GM18868 (cell line): ENCODE results near the gene ENTPD8.
"Not testable (repeated sequence)": the region's sequence is repeated elsewhere in the genome, so short reads cannot be mapped to it uniquely, and the experiment has no call there.

Experiments
- ATAC-seq: cut with Tn5 transposase; IDR thresholded peaks from one replicate; pipeline ENCODE4 v1.9.1; 2021; ENCODE audit warnings: mild to moderate bottlenecking, moderate library complexity; ENCODE audit not compliant: unreplicated experiment

ENTPD8 gene

DNA sequence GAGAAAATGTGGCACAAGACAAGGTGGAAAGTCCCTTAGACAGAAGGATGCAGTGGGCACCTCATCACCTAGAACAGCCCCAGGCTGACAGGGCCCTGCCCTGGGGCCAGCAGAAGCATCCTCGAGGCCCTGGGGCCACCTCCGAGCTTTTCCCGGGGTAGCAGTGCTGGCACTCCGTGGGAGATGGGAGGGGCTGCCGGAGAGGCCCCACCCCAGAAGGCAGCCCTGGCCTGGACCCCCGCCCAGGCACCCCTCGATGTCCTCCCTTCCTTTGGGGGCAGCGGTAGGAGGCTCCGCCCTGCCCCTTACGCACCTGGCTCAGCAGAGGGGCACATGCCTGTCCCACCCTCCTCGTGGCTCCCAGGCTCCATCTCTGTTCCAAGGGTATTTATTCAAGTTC is 35.7 kb upstream of the ENTPD8 start:
- no peak for ATAC-seq

- ATAC-seq: no peak
These were observed 34.5 kb upstream of the ENTPD8 start for GRCh38 chr9:137475666-137476065.

DNA sequence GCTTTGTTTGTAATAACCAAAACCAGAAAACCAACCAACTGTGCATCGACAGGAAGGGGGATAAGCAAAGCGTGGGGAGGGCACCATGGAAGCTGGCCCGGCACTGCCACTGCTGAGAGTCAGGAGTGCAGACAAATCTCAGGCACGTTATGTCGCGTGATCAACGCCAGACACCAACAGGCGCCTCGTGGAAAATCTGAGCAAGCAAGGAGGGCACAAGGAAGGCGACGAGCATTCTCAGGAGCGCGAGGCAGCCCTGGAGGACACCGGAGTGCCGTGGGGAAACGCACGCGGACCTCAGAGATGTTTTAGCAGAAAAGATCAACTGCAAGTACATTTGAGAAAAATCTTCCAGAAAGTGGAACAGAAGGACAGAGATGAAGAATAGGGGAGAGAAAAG is 33.1 kb upstream of the ENTPD8 start:
- no peak for ATAC-seq

DNA sequence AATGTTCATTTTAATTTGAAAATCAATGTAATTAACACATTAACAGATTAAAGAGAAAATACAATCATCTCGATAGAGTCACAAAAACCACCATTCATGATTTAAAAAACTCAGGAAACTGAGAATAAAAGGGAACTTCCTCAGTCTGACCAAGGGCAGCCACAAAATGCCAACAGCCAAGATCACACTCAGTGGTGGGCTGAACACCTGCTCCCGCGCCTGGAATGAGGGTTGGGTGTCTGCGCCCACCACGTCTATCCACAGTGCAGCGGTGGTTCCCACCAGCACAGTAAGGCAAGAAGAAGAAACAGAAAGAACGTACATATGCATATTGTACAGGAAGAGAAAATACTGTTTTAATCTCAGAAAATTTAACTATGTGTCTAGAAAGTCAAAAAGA is 29.6 kb upstream of the ENTPD8 start:
- no peak for ATAC-seq

- ATAC-seq: no peak
These were observed 26.7 kb upstream of the ENTPD8 start for GRCh38 chr9:137467896-137468295.

DNA sequence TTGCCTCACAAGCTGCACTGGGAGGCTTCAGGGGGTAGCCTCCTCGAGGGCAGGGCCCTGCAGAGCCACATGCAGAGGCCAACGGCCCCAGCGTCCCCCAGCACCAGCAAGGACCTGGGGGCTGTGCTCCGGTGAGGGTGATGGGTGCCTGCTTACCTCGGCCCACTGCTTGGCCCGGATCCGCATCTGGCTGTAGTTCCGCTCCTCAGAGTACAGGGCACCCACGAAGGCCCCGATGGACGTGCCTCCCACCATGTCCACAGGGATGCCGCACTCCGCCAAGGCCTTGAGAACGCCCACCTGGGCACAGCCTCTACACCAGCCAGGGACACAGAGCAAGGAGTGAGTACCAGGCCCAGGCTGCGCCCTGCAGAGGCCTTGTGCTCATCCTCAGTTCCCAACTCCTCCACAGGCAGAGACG is 26.0 kb upstream of the ENTPD8 start:
- ATAC-seq: no peak

- ATAC-seq: not testable (repeated sequence)
These were observed 25.4 kb upstream of the ENTPD8 start for GRCh38 chr9:137466389-137467085.

DNA sequence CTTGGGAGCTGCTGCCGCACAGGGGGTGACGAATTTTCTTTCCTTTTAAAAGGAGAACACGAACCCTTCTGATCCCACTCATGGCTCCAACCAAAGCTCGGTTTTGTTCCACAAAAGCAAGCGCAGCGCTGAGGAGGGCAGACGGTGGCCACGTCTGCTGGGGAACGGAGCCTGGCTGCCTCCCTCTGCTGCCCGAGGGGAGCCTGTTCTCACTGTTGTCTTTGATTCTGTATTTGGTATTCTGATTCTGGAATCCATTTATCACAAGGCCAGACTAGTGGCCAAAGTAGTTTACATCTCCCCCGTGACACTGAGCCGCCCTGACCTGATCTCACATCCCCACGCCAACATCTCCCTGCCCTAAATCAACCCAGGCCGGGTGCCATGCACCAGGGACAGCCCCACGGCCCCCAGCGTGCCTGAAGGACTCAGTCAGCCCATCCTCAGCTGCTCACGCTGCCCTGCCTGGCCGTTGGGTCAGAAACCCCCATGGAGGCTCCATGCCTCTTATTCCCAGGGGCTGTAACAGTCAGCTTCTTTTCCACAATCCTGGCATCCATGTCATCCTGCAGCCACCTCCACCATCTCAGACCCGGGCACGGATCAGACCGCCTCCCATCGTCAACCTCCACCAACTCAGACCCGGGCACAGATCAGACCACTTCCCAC is 24.7 kb upstream of the ENTPD8 start:
- no peak for ATAC-seq

GRCh38 chr9:137465000-137465719 is 24.0 kb upstream of the ENTPD8 start:
- ATAC-seq: no peak

DNA sequence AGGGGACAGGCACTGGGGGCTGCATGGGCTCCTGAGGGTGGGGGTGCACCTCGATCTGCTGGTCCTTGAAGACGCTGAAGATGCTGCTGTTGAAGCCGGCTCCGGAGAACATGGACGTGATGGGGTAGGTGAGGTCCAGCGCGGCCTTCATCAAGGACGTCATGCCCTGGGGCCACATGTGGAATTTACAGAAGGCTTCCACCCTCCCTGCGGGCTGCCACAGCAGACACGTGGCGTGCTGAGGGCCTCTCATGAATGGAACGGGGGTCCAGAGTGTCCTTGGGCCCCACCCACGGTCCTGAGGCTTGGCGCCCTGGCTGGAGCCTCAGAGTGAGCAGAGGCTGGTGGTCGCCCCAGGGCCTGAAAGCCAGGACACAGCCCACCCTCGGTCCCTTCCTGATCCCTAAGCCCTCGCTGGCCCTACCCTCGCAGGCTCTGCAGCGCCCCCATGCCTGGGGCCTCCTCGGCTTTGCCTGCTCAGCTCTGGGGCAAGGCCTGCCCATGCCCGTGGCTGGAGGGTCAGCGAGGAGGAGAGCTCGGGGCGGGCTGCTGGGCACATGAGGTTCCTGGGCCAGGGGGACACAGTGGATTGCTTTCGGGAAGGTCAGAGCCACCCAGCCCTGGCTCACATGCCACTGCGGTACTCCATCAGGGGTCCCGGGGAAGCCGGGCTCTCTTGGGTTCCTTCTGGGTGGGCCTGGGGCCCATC is 23.3 kb upstream of the ENTPD8 start:
- ATAC-seq: no peak

GRCh38 chr9:137463931-137464290 is 22.8 kb upstream of the ENTPD8 start:
- ATAC-seq: no peak

DNA sequence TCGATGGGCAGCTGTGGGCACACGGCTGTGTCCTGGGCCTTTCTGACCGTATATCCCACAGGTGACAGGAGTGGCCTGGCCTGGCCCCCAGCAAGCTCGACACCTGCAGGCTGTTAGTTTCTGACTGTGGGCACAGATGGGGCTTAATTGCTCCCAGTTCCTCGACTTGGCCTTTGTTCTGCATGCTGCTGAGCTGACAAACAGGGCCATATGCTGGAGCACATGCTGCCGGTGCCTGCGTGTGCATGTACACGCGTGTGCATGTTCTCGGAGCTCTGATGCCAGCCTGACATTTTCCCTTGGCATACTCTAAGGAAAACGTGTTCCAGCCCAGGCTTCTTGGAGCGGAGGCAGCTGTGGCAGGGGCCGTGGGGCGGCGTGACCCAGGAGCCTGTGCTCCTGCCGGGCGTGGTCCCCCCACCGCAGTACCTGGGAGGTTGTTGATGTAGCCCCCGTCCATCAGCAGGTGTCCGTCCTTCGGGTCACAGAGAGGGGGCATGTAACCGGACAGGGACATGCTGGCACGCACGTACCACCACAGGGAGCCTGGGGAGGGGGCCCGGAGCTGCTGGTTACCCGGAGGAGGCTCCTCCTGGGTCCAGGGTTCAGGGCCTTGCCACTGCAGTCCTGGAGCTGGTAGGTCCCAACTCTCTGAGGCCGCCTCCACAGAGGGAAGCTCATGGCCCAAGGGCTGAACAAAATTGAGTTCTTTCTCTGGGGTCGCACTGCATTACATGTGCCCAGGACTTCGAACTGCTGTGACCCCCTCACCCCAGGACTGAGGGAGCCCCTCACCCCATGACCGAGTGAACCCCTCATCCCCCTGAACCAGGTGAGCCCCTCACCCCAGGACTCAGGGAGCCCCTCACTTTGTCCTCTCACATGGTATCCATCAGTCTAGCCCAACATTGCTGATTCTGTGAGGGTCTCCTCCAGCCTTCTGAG is 22.1 kb upstream of the ENTPD8 start:
- no peak for ATAC-seq

DNA sequence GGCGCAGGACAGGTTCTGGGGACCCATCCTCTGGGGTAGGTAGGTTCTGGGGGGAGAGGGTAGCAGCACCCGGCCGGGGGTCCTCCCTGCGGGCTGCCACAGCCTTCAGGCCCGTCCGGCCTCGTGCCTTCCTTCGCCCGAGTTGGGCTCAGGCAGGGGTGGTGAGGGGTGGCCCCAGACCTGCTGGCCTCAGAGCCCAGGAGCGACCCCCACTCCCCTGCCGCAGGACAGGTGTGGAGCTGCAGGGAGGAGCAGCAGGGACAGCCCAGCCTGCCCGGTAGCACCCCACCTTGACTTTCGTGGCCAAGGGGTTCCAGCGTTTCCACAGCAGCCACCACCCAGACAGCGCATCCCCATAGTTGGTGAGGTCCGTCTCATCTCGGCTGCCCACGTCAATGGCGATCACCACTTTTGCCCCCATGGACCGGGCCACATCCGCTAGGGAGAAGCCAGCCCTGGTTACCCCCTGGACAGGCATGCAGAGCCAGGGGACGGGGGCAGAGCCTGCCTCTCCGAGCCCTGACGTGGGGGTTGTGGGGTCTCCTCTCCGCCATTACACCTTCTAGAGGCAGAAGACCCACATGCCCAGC is 21.3 kb upstream of the ENTPD8 start:
- no peak for ATAC-seq

GRCh38 chr9:137461663-137462395 is 20.7 kb upstream of the ENTPD8 start:
- ATAC-seq: peak; percentile 65

DNA sequence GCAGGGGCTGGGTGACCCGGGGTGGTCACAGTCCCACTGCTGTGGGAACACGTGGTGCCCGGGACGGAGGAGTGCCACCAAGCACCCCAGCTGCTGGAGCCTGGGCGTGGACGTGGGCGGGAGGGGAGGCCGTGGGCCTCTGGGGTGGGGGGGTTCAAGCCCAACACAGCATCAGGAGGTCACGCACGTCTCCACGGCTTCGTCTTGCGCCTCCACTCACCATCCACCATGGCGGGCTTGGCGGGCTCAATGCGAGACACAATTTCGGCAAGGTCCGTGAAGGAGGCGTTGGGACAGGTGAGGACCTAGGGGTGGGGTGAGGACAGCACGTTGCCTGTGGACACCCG is 20.1 kb upstream of the ENTPD8 start:
- ATAC-seq: no peak

GRCh38 chr9:137460363-137461315 is 19.5 kb upstream of the ENTPD8 start:
- no peak for ATAC-seq

- ATAC-seq: no peak
These were observed 18.6 kb upstream of the ENTPD8 start for GRCh38 chr9:137459601-137460362.
